Measurements from ENCODE around the gene PYGO1. TPM values are rescaled to one million over a fixed set of nuclear protein-coding genes. Genes with fewer than 3 reads are reported as not detected.
"Not testable (repeated sequence)": the region's sequence is repeated elsewhere in the genome, so short reads cannot be mapped to it uniquely, and the experiment has no call there.

PYGO1 gene
- polyA plus RNA-seq, 3 donors: not detected

GRCh38 chr15:55514414-55514850 lies 73.7 kb downstream of the PYGO1 start:
- H2AFZ ChIP-seq (ENCODE audit: insufficient read depth, low read depth, low read length, poor library complexity, severe bottlenecking): no peak overlapping the region
- DNase-seq: no peak
- Mint-ChIP-seq H3K4me3 (no peak overlapping the region), H3K27ac (peak overlapping the region in 1 of 7 donors; percentile 55), H3K4me1 (no peaks in the 10 kb centered on the region), H3K9me3 (peaks cover 0 to 2% (median 0%) of the 10 kb centered on the region in 7 donors), H3K27me3 (ENCODE audit: low read depth in 3 of 3) (peaks cover 3 to 6% (median 4%) of the 10 kb centered on the region in 3 donors), H3K36me3 (no peaks in the 10 kb centered on the region)
- no peak overlapping the region for H3K4me2 ChIP-seq (replicated peaks; ENCODE audit: extremely low read depth, low read length, poor library complexity, severe bottlenecking)
- no peak overlapping the region for H3K9ac ChIP-seq (ENCODE audit: insufficient read depth, low read length, poor library complexity, severe bottlenecking)
- H3K36me3 ChIP-seq (replicated peaks in 1 of 2; ENCODE audit: control insufficient read depth in 1 of 2, insufficient read depth in 2 of 2, low read length in 2 of 2): no peaks in the 10 kb centered on the region
- no peak overlapping the region for H3K27ac ChIP-seq (ENCODE audit: low read depth in 1 of 2, low read length in 2 of 2)
- no peak for TF ChIP-seq CTCF (IDR thresholded peaks at IDR 0.05)
- no peak overlapping the region for H3K4me3 ChIP-seq (replicated peaks in 1 of 3; ENCODE audit: low read depth in 2 of 3, low read length in 3 of 3)
- no peaks in the 10 kb centered on the region for H4K20me1 ChIP-seq (ENCODE audit: insufficient read depth, low read length)
- WGBS (ENCODE audit: insufficient coverage): 95% methylated on average over 10 of the region's 12 CpGs
- intact Hi-C loops (cut with micrococcal nuclease): no loop called here
- no peaks in the 10 kb centered on the region for H3K79me2 ChIP-seq (ENCODE audit: insufficient read depth, low read length)
- no peaks in the 10 kb centered on the region for H3K4me1 ChIP-seq (ENCODE audit: control insufficient read depth in 1 of 2, insufficient read depth in 2 of 2, low read length in 2 of 2)
- H3K9me3 ChIP-seq (replicated peaks in 1 of 2; ENCODE audit: control insufficient read depth in 1 of 2, insufficient read depth in 1 of 2, low read length in 2 of 2): no peaks in the 10 kb centered on the region
- no peaks in the 10 kb centered on the region for H3K27me3 ChIP-seq (ENCODE audit: control insufficient read depth in 2 of 2, insufficient read depth in 2 of 2, low read length in 2 of 2)

GRCh38 chr15:55513621-55514413 lies 74.3 kb downstream of the PYGO1 start:
- H3K4me3 ChIP-seq (replicated peaks in 1 of 3; ENCODE audit: low read depth in 2 of 3, low read length in 3 of 3); H3K27me3 ChIP-seq (ENCODE audit: control insufficient read depth in 2 of 2, insufficient read depth in 2 of 2, low read length in 2 of 2); H2AFZ ChIP-seq (ENCODE audit: insufficient read depth, low read depth, low read length, poor library complexity, severe bottlenecking); H3K9me3 Mint-ChIP-seq; H3K36me3 ChIP-seq (replicated peaks in 1 of 2; ENCODE audit: control insufficient read depth in 1 of 2, insufficient read depth in 2 of 2, low read length in 2 of 2); intact Hi-C loops (cut with micrococcal nuclease); H3K4me3 Mint-ChIP-seq; H3K9me3 ChIP-seq (replicated peaks in 1 of 2; ENCODE audit: control insufficient read depth in 1 of 2, insufficient read depth in 1 of 2, low read length in 2 of 2); H3K27me3 Mint-ChIP-seq (ENCODE audit: low read depth in 3 of 3); H3K4me1 ChIP-seq (ENCODE audit: control insufficient read depth in 1 of 2, insufficient read depth in 2 of 2, low read length in 2 of 2); H4K20me1 ChIP-seq (ENCODE audit: insufficient read depth, low read length); H3K4me2 ChIP-seq (replicated peaks; ENCODE audit: extremely low read depth, low read length, poor library complexity, severe bottlenecking); H3K27ac ChIP-seq (ENCODE audit: low read depth in 1 of 2, low read length in 2 of 2); H3K9ac ChIP-seq (ENCODE audit: insufficient read depth, low read length, poor library complexity, severe bottlenecking); H3K4me1 Mint-ChIP-seq; DNase-seq; H3K79me2 ChIP-seq (ENCODE audit: insufficient read depth, low read length); H3K36me3 Mint-ChIP-seq: not testable (repeated sequence)
- WGBS (ENCODE audit: insufficient coverage): 92% methylated on average over 15 of the region's 29 CpGs
- H3K27ac Mint-ChIP-seq: peak overlapping the region in 1 of 7 donors; percentile 55
- peak; percentile 47 for TF ChIP-seq CTCF (IDR thresholded peaks at IDR 0.05)
